H9 (cell line): ENCODE measurements around the gene SMIM13. TPM values are rescaled to one million over a fixed set of nuclear protein-coding genes. Genes with fewer than 3 reads are reported as not detected.

Source experiments
- DNase-seq: peaks from one replicate; pipeline ENCODE4 v3.0.0-alpha.2; 2017
- H2AFZ ChIP-seq: one replicate; pipeline ENCODE4 v1.6.1; 2013; ENCODE audit warnings: mild to moderate bottlenecking, low read length, control low read depth, moderate library complexity
- H2AK5ac ChIP-seq: 2 replicates; pipeline ENCODE4 v1.6.1; 2013; ENCODE audit warnings: low read length, control low read depth, mixed read lengths; ENCODE audit not compliant: insufficient read length
- H2BK120ac ChIP-seq: one replicate; pipeline ENCODE4 v1.6.1; 2013; ENCODE audit warnings: low read depth, mild to moderate bottlenecking, low read length, control low read depth, inconsistent platforms; ENCODE audit not compliant: poor library complexity, severe bottlenecking
- H2BK12ac ChIP-seq: 2 replicates; pipeline ENCODE4 v1.6.1; 2013; ENCODE audit warnings: low read length, control low read depth, mixed read lengths, low read depth; ENCODE audit not compliant: insufficient read length
- H2BK15ac ChIP-seq: 2 replicates; pipeline ENCODE4 v1.6.1; 2013; ENCODE audit warnings: low read depth, low read length, control low read depth
- H2BK20ac ChIP-seq: one replicate; pipeline ENCODE4 v1.6.1; 2013; ENCODE audit warnings: low read depth, mild to moderate bottlenecking, low read length, control low read depth, inconsistent platforms; ENCODE audit not compliant: poor library complexity, severe bottlenecking
- H2BK5ac ChIP-seq: 2 replicates; pipeline ENCODE4 v1.6.1; 2013; ENCODE audit warnings: low read length, control low read depth, mixed read lengths; ENCODE audit not compliant: insufficient read length
- H3K14ac ChIP-seq: 2 replicates; pipeline ENCODE4 v1.6.1; 2013; ENCODE audit warnings: low read length, control low read depth; ENCODE audit not compliant: insufficient read depth
- H3K18ac ChIP-seq: 2 replicates; pipeline ENCODE4 v1.6.1; 2013; ENCODE audit warnings: low read depth, mild to moderate bottlenecking, mixed read lengths, low read length, control low read depth; ENCODE audit not compliant: insufficient read length
- H3K23ac ChIP-seq: 2 replicates; pipeline ENCODE4 v1.6.1; 2013; ENCODE audit warnings: low read length, control low read depth, mixed read lengths, low read depth; ENCODE audit not compliant: insufficient read length
- H3K23me2 ChIP-seq: 2 replicates; pipeline ENCODE4 v1.6.1; 2013; ENCODE audit warnings: low read depth, mild to moderate bottlenecking, mixed read lengths, low read length, control low read depth; ENCODE audit not compliant: insufficient read length, poor library complexity, severe bottlenecking
- H3K27ac ChIP-seq: 2 replicates; pipeline ENCODE4 v1.5.1; 2013; ENCODE audit warnings: low read length, control low read depth, mixed read lengths, low read depth; ENCODE audit not compliant: insufficient read length
- H3K27me3 ChIP-seq: 2 replicates; pipeline ENCODE4 v1.6.1; 2013; ENCODE audit warnings: low read length, control low read depth, inconsistent platforms; ENCODE audit not compliant: insufficient read depth
- H3K4ac ChIP-seq: 2 replicates; pipeline ENCODE4 v1.6.1; 2013; ENCODE audit warnings: low read depth, mild to moderate bottlenecking, control low read depth, inconsistent platforms, low read length, moderate library complexity
- H3K4me1 ChIP-seq: 2 replicates; pipeline ENCODE4 v1.6.1; 2013; ENCODE audit warnings: low read length, control low read depth, inconsistent platforms; ENCODE audit not compliant: insufficient read depth
- H3K4me2 ChIP-seq: 2 replicates; pipeline ENCODE4 v1.6.1; 2013; ENCODE audit warnings: low read length, control low read depth, mixed read lengths; ENCODE audit not compliant: insufficient read length, insufficient read depth
- H3K56ac ChIP-seq: 2 replicates; pipeline ENCODE4 v1.6.1; 2013; ENCODE audit warnings: low read depth, mild to moderate bottlenecking, mixed read lengths, low read length, control low read depth; ENCODE audit not compliant: insufficient read length
- H3K79me1 ChIP-seq: 2 replicates; pipeline ENCODE4 v1.6.1; 2013; ENCODE audit warnings: low read depth, mild to moderate bottlenecking, moderate library complexity, low read length, control low read depth, inconsistent platforms; ENCODE audit not compliant: insufficient read depth, poor library complexity, severe bottlenecking
- H3K79me2 ChIP-seq: 2 replicates; pipeline ENCODE4 v1.6.1; 2013; ENCODE audit warnings: low read length, control low read depth, inconsistent platforms; ENCODE audit not compliant: insufficient read depth
- H3K9ac ChIP-seq: 2 replicates; pipeline ENCODE4 v1.6.1; 2013; ENCODE audit warnings: low read length, control low read depth, mixed read lengths; ENCODE audit not compliant: insufficient read length; ENCODE audit errors: extremely low read depth
- H3K9me3 ChIP-seq: one replicate; pipeline ENCODE4 v1.6.1; 2013; ENCODE audit warnings: low read depth, low read length, inconsistent platforms; ENCODE audit not compliant: control insufficient read depth
- H3T11ph ChIP-seq: one replicate; pipeline ENCODE4 v1.6.1; 2013; ENCODE audit warnings: mild to moderate bottlenecking, low read length, control low read depth, inconsistent platforms
- H4K20me1 ChIP-seq: one replicate; pipeline ENCODE4 v1.6.1; 2013; ENCODE audit not compliant: control insufficient read depth, insufficient read length, insufficient read depth
- H4K5ac ChIP-seq: 2 replicates; pipeline ENCODE4 v1.6.1; 2013; ENCODE audit warnings: low read depth, mild to moderate bottlenecking, mixed read lengths, low read length, control low read depth; ENCODE audit not compliant: insufficient read length
- H4K8ac ChIP-seq: replicated peaks from 2 replicates; pipeline ENCODE4 v1.6.1; 2013; ENCODE audit warnings: low read length, control low read depth, mixed read lengths, low read depth; ENCODE audit not compliant: insufficient read length
- H4K91ac ChIP-seq: 2 replicates; pipeline ENCODE4 v1.6.1; 2013; ENCODE audit warnings: low read depth, mild to moderate bottlenecking, moderate library complexity, mixed read lengths, low read length, control low read depth; ENCODE audit not compliant: insufficient read length
- H3K27ac Mint-ChIP-seq, 3 experiments: 2 replicates in 2 of 3; 3 replicates in 1 of 3; pipeline ENCODE4 v1.8.0; 2020 to 2021; ENCODE audit warnings: mixed read lengths in 3 of 3, mild to moderate bottlenecking in 1 of 3, moderate library complexity in 1 of 3
- H3K27me3 Mint-ChIP-seq: 2 replicates; pipeline ENCODE4 v1.8.0; 2021; ENCODE audit warnings: low read depth, mild to moderate bottlenecking, moderate library complexity, mixed read lengths
- H3K36me3 Mint-ChIP-seq, 3 experiments: 2 replicates in 2 of 3; 3 replicates in 1 of 3; pipeline ENCODE4 v1.8.0; 2020 to 2021; ENCODE audit warnings: low read depth in 3 of 3, mixed read lengths in 3 of 3; ENCODE audit not compliant: insufficient read depth in 1 of 3
- H3K4me1 Mint-ChIP-seq, 2 experiments: 2 replicates each; pipeline ENCODE4 v1.8.0; 2020; ENCODE audit warnings: mixed read lengths in 2 of 2
- H3K4me3 Mint-ChIP-seq, 2 experiments: 2 replicates in 1 of 2; 3 replicates in 1 of 2; pipeline ENCODE4 v1.8.0; 2020 to 2021; ENCODE audit warnings: mild to moderate bottlenecking in 2 of 2, mixed read lengths in 2 of 2, moderate library complexity in 1 of 2
- H3K9me3 Mint-ChIP-seq, 2 experiments: 2 replicates in 1 of 2; 3 replicates in 1 of 2; pipeline ENCODE4 v1.8.0; 2020; ENCODE audit warnings: mild to moderate bottlenecking in 2 of 2, mixed read lengths in 2 of 2, moderate library complexity in 1 of 2
- CTCF ChIP-seq: fragments of 200-600 bp; sonication (generic); conservative IDR thresholded peaks from 3 replicates; pipeline ENCODE4 v1.8.0; 2021; ENCODE audit warnings: antibody characterized with exemption, mild to moderate bottlenecking
- WGBS: extraction: QIAGEN DNeasy Blood & Tissue Kit; methylation state at CpG from one replicate; pipeline ENCODE4 v1.1.7; 2013; ENCODE audit warnings: missing lambda C conversion rate, low lambda C conversion rate, mixed read lengths; ENCODE audit not compliant: insufficient read length; ENCODE audit errors: extremely low coverage; 5-methylcytosine and 5-hydroxymethylcytosine counted together
- total RNA-seq: library from RNA; stranded (reverse); gene quantifications from 2 replicates; pipeline ENCODE4 v1.2.1, GENCODE V29; 2021

SMIM13 gene
- total RNA-seq, 1 experiment from 2014 or later = 10.6 TPM

- no peaks in the 10 kb centered on the region; the same call in 1 of the 2 replicates for H3K4me1 ChIP-seq
- Mint-ChIP-seq H3K9me3 (peaks cover 2 to 3% of the 10 kb centered on the region in 2 experiments; a peak in 2 of 5 replicates), H3K27me3 (peaks cover 71% of the 10 kb centered on the region), H3K36me3 (peaks cover 0 to 2% (median 0%) of the 10 kb centered on the region in 3 experiments; a peak in 1 of 7 replicates), H3K4me1 (peaks cover 15 to 16% of the 10 kb centered on the region in 2 experiments), H3K27ac (no peak overlapping the region), H3K4me3 (peak overlapping the region; percentile 68 to 85)
- no peak overlapping the region for H3K14ac ChIP-seq
- H4K5ac ChIP-seq = no peak overlapping the region
- no peak overlapping the region for H3K23ac ChIP-seq
- no peak overlapping the region for H3K56ac ChIP-seq
- H3K4me2 ChIP-seq = peak overlapping the region; percentile 44
- H2BK20ac ChIP-seq = no peak overlapping the region
- H4K20me1 ChIP-seq = no peaks in the 10 kb centered on the region
- H2BK15ac ChIP-seq = no peak overlapping the region
- H2BK5ac ChIP-seq = no peak overlapping the region
- H3K23me2 ChIP-seq = peaks cover 6% of the 10 kb centered on the region
- H3K27ac ChIP-seq = no peak overlapping the region
- no peak for TF ChIP-seq CTCF
- H4K91ac ChIP-seq = no peak overlapping the region
- no peaks in the 10 kb centered on the region for H3K9me3 ChIP-seq
- H3K27me3 ChIP-seq = peaks cover 14% of the 10 kb centered on the region
- no peaks in the 10 kb centered on the region for H3K79me1 ChIP-seq
- H3K18ac ChIP-seq = no peak overlapping the region
- H4K8ac ChIP-seq = no peak overlapping the region
- no peaks in the 10 kb centered on the region for H3K79me2 ChIP-seq
- H2AK5ac ChIP-seq = no peak overlapping the region
- H3T11ph ChIP-seq = no peak overlapping the region
- no peak overlapping the region for H2AFZ ChIP-seq
- no peak overlapping the region for H3K4ac ChIP-seq
- no CpG with 5 or more reads among the region's 23 CpGs for WGBS
- no peak overlapping the region for H2BK120ac ChIP-seq
- no peak overlapping the region for H3K9ac ChIP-seq
- no peak for DNase-seq
- H2BK12ac ChIP-seq = no peak overlapping the region
These were observed 48.9 kb upstream of the SMIM13 start for GRCh38 chr6:11044712-11045167.
